ENCODE measurements around the gene RPS6KA6. TPM values are rescaled to one million over a fixed set of nuclear protein-coding genes. Genes with fewer than 3 reads are reported as not detected.

Gene RPS6KA6
- total RNA-seq, 1 donor from 2014 or later, result 0.51 TPM

GRCh38 chrX:84047339-84047738, 140.7 kb downstream of the RPS6KA6 start:
- POLR2A ChIA-PET, result no interaction called here
- Mint-ChIP-seq H3K27me3 (no peaks in the 10 kb centered on the region), H3K4me3 (no peak overlapping the region), H3K27ac (no peak overlapping the region), H3K9me3 (no peaks in the 10 kb centered on the region), H3K36me3 (ENCODE audit: low read depth) (no peaks in the 10 kb centered on the region), H3K4me1 (no peaks in the 10 kb centered on the region)
- CTCF ChIA-PET, result interaction anchor here (1.4 kb wide), 1 partner anchor 31 kb away, joined by 4 read pairs; no protein-coding TSS in a partner anchor
- no peak for ATAC-seq (ENCODE audit: low read depth)
- DNase-seq, result no peak
- intact Hi-C loops (cut with micrococcal nuclease), result loop anchor here (10.0 kb wide), 1 partner anchor 1497 kb away; no protein-coding TSS in a partner anchor
- TF ChIP-seq CTCF (IDR thresholded peaks at IDR 0.05), result no peak

- no peak overlapping the region for H3K4me3 Mint-ChIP-seq
- H3K27ac Mint-ChIP-seq, result no peak overlapping the region
- TF ChIP-seq CTCF (IDR thresholded peaks at IDR 0.05), result no peak
- no peaks in the 10 kb centered on the region for H3K9me3 Mint-ChIP-seq
- no peak for DNase-seq
- CTCF ChIA-PET, result interaction anchor here (1.4 kb wide), 2 partner anchors 32 to 1006 kb away, joined by 4 read pairs; no protein-coding TSS in a partner anchor
- H3K36me3 Mint-ChIP-seq (ENCODE audit: low read depth), result no peaks in the 10 kb centered on the region
- POLR2A ChIA-PET, result no interaction called here
- H3K4me1 Mint-ChIP-seq, result no peaks in the 10 kb centered on the region
- no peaks in the 10 kb centered on the region for H3K27me3 Mint-ChIP-seq
- intact Hi-C loops (cut with micrococcal nuclease), result loop anchor here (10.0 kb wide), 1 partner anchor 1498 kb away; no protein-coding TSS in a partner anchor
- no peak for ATAC-seq (ENCODE audit: low read depth)
Observed at GRCh38 chrX:84046403-84046984, 141.5 kb downstream of the RPS6KA6 start.

GRCh38 chrX:84044051-84044450, 143.9 kb downstream of the RPS6KA6 start:
- CTCF ChIA-PET, result no interaction called here
- H3K27ac Mint-ChIP-seq, result no peak overlapping the region
- DNase-seq, result no peak

More at GRCh38 chrX:84044051-84044450, 143.9 kb downstream of the RPS6KA6 start:
- H3K4me3 Mint-ChIP-seq, result no peak overlapping the region
- no peaks in the 10 kb centered on the region for H3K27me3 Mint-ChIP-seq
- H3K36me3 Mint-ChIP-seq (ENCODE audit: low read depth), result no peaks in the 10 kb centered on the region
- no peaks in the 10 kb centered on the region for H3K4me1 Mint-ChIP-seq
- intact Hi-C loops (cut with micrococcal nuclease), result loop anchor here (10.0 kb wide), 1 partner anchor 1501 kb away; no protein-coding TSS in a partner anchor
- H3K9me3 Mint-ChIP-seq, result no peaks in the 10 kb centered on the region
- POLR2A ChIA-PET, result no interaction called here
- ATAC-seq (ENCODE audit: low read depth), result no peak
- no peak for TF ChIP-seq CTCF (IDR thresholded peaks at IDR 0.05)

Data from activated B cell treated with CpG ODN at 0.5 μM for 24 hours (primary cell).